ENCODE results near the gene AHI1. TPM values are rescaled to one million over a fixed set of nuclear protein-coding genes. Genes with fewer than 3 reads are reported as not detected.

AHI1 gene
- total RNA-seq, 6 experiments from 2014 or later = 14.6 to 19.1 (median 17.0) TPM

- no peak for TF ChIP-seq CTCF (IDR thresholded peaks at IDR 0.05)
- DNase-seq = no peak
- Mint-ChIP-seq H3K36me3 (ENCODE audit: low read depth) (peaks cover 39% of the 10 kb centered on the region), H3K4me1 (ENCODE audit: low read depth) (peaks cover 11% of the 10 kb centered on the region), H3K27ac (no peak overlapping the region), H3K9me3 (no peaks in the 10 kb centered on the region), H3K27me3 (ENCODE audit: insufficient read depth) (no peaks in the 10 kb centered on the region), H3K4me3 (no peak overlapping the region)
These were observed 191.9 kb downstream of the AHI1 start for GRCh38 chr6:135305684-135306083.

DNA sequence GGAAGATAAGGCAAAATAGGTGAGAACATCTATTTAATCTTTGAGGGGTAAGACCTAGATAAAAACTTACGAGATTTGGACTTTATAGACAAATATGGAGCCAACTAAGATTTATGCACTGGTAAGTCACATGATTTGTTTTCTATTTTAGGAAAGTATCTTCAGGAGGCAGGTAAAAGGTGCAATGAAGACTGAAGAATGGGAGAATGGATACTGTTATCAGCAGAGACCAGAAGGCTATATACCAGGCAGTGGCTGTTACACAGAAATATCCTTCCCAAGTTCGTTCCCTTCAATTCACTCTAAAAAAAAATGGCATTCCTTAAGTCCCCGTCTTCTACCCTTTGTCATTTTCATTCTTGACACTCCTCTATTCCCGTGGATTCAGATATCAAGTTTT lies 192.7 kb downstream of the AHI1 start:
- DNase-seq = no peak
- Mint-ChIP-seq H3K4me1 (ENCODE audit: low read depth) (peaks cover 17% of the 10 kb centered on the region), H3K27me3 (ENCODE audit: insufficient read depth) (no peaks in the 10 kb centered on the region), H3K27ac (no peak overlapping the region), H3K36me3 (ENCODE audit: low read depth) (peaks cover 39% of the 10 kb centered on the region), H3K9me3 (no peaks in the 10 kb centered on the region), H3K4me3 (no peak overlapping the region)
- no peak for TF ChIP-seq CTCF (IDR thresholded peaks at IDR 0.05)

DNA sequence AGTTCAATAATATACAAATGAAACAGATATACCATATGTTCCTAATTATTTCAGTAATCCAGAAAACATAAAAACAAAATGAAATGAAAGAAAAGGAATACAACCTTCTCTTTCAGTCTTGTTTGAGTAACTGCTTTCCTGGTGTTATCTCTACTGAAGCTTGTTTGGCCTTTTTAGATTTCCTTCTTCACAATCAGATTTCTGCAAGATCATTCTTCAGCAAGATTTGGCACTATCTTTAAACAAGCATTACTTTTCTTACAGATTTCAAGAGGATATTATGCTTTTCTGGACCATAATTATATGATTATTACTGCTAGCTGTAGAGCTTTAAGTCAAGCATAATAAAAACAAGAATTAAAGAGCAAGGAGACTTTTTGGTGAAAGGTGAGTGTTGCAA lies 196.2 kb downstream of the AHI1 start:
- DNase-seq = no peak
- no peak overlapping the region for H3K4me3 Mint-ChIP-seq
- no peaks in the 10 kb centered on the region for H3K9me3 Mint-ChIP-seq
- H3K36me3 Mint-ChIP-seq (ENCODE audit: low read depth) = peaks cover 54% of the 10 kb centered on the region
- H3K4me1 Mint-ChIP-seq (ENCODE audit: low read depth) = peaks cover 46% of the 10 kb centered on the region
- H3K27me3 Mint-ChIP-seq (ENCODE audit: insufficient read depth) = no peaks in the 10 kb centered on the region
- TF ChIP-seq CTCF (IDR thresholded peaks at IDR 0.05) = no peak
- no peak overlapping the region for H3K27ac Mint-ChIP-seq

- H3K4me3 Mint-ChIP-seq = no peak overlapping the region
- H3K27ac Mint-ChIP-seq = peak overlapping the region; percentile 1; the same call in 1 of the 2 replicates
- no peak for DNase-seq
- H3K36me3 Mint-ChIP-seq (ENCODE audit: low read depth) = peaks cover 52% of the 10 kb centered on the region
- TF ChIP-seq CTCF (IDR thresholded peaks at IDR 0.05) = no peak
- no peaks in the 10 kb centered on the region for H3K27me3 Mint-ChIP-seq (ENCODE audit: insufficient read depth)
- H3K9me3 Mint-ChIP-seq = no peaks in the 10 kb centered on the region
- peaks cover 42% of the 10 kb centered on the region for H3K4me1 Mint-ChIP-seq (ENCODE audit: low read depth)
These were observed 197.0 kb downstream of the AHI1 start for GRCh38 chr6:135300576-135300975.

DNA sequence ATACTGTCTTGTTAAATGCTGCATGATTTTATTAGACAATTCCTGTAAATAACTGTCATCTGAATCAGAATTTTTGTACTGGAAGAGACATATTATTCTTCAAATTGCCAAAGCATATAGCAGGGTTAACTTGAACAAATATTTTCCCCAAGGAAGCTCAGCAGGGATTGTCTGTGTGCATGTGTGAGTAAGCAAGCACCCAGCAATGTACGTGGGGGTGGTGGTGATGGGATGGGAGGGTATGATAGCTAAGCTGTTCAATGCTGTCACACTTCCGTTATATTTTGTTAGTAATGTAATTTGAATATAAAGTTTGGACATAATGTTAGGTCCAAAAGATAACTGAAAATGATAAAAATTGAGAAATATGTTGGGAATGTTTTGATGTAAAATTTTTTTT lies 198.3 kb downstream of the AHI1 start:
- Mint-ChIP-seq H3K9me3 (peaks cover 4% of the 10 kb centered on the region), H3K4me1 (ENCODE audit: low read depth) (peaks cover 42% of the 10 kb centered on the region), H3K36me3 (ENCODE audit: low read depth) (peaks cover 48% of the 10 kb centered on the region), H3K27ac (peak overlapping the region; percentile 50), H3K27me3 (ENCODE audit: insufficient read depth) (no peaks in the 10 kb centered on the region), H3K4me3 (no peak overlapping the region)
- TF ChIP-seq CTCF (IDR thresholded peaks at IDR 0.05) = no peak
- DNase-seq = peak; percentile 47

GRCh38 chr6:135298455-135298854 lies 199.1 kb downstream of the AHI1 start:
- no peaks in the 10 kb centered on the region for H3K27me3 Mint-ChIP-seq (ENCODE audit: insufficient read depth)
- no peak for DNase-seq
- H3K9me3 Mint-ChIP-seq = peaks cover 4% of the 10 kb centered on the region
- H3K4me1 Mint-ChIP-seq (ENCODE audit: low read depth) = peaks cover 42% of the 10 kb centered on the region
- peaks cover 45% of the 10 kb centered on the region for H3K36me3 Mint-ChIP-seq (ENCODE audit: low read depth)
- H3K4me3 Mint-ChIP-seq = peak overlapping the region; percentile 10; the same call in 1 of the 2 replicates
- H3K27ac Mint-ChIP-seq = peak overlapping the region; percentile 50
- TF ChIP-seq CTCF (IDR thresholded peaks at IDR 0.05) = no peak
